Epithelial cell of proximal tubule (primary cell): Measurements from ENCODE around the gene PLEKHH1. TPM values are rescaled to one million over a fixed set of nuclear protein-coding genes. Genes with fewer than 3 reads are reported as not detected.

Experiments used
- DNase-seq: peaks from one replicate; pipeline ENCODE4 v3.0.0-alpha.2; 2011; ENCODE audit warnings: low read depth
- H3K4me3 ChIP-seq: 2 replicates; pipeline ENCODE4 v1.5.1; 2011; ENCODE audit warnings: low read depth, mild to moderate bottlenecking, low read length
- total RNA-seq: library from RNA; depleted of rRNA; stranded (reverse); fragments of >200 nt; gene quantifications from 2 replicates; pipeline ENCODE4 v1.2.3, GENCODE V29; 2015
- TF ChIP-seq, protein P1 (sequence below): conservative IDR thresholded peaks from 2 replicates; pipeline ENCODE4 v1.5.1; 2012; ENCODE audit warnings: low read depth, mild to moderate bottlenecking, low read length

Gene PLEKHH1
- total RNA-seq, 1 donor from 2014 or later, result 7.6 TPM

DNA sequence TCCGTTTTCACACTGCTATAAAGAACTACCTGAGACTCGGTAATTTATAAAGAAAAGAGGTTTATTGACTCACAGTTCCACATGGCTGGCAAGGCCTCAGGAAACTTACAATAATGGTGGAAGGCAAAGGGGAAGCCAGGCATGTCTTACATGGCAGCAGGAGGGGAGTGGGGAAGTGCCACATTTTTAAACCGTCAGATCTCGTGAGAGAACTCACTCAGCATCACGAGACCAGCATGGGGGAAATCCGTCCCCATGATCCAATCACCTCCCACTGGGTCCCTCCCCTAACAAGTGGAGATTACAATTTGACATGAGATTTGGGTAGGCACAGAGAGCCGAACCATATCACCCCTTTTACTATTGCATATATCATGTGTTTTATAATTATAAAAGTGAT lies 69.0 kb downstream of the PLEKHH1 start:
- TF ChIP-seq, protein P1, sequence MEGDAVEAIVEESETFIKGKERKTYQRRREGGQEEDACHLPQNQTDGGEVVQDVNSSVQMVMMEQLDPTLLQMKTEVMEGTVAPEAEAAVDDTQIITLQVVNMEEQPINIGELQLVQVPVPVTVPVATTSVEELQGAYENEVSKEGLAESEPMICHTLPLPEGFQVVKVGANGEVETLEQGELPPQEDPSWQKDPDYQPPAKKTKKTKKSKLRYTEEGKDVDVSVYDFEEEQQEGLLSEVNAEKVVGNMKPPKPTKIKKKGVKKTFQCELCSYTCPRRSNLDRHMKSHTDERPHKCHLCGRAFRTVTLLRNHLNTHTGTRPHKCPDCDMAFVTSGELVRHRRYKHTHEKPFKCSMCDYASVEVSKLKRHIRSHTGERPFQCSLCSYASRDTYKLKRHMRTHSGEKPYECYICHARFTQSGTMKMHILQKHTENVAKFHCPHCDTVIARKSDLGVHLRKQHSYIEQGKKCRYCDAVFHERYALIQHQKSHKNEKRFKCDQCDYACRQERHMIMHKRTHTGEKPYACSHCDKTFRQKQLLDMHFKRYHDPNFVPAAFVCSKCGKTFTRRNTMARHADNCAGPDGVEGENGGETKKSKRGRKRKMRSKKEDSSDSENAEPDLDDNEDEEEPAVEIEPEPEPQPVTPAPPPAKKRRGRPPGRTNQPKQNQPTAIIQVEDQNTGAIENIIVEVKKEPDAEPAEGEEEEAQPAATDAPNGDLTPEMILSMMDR, result no peak
- H3K4me3 ChIP-seq, result no peak overlapping the region
- DNase-seq, result no peak

DNA sequence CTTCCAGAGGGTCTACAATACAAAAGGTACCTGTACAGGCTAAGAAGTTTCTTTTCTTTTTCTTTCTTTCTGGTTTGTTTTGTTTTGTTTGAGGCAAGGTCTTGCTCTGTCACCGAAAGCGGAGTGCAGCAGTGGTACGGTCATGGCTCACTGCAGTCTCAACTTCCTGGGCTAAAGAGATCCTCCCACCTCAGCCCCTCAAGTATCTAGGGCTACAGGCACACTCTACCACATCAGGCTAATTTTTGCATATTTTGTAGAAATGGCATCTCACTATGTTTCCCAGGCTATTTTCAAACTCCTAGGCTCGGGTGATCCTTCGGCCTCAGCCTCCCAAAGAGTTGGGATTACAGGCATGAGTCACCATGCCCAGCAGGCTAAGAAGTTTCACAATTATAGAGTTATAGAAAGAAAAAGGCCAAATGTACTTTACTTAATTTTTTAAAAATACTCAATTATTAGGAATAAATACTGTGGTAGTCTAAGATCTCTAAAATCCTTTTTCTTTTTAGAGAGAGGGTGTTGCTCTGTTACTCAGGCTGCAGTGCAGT lies 70.0 kb downstream of the PLEKHH1 start:
- DNase-seq, result no peak
- no peak overlapping the region for H3K4me3 ChIP-seq
- TF ChIP-seq, protein P1, result no peak

DNA sequence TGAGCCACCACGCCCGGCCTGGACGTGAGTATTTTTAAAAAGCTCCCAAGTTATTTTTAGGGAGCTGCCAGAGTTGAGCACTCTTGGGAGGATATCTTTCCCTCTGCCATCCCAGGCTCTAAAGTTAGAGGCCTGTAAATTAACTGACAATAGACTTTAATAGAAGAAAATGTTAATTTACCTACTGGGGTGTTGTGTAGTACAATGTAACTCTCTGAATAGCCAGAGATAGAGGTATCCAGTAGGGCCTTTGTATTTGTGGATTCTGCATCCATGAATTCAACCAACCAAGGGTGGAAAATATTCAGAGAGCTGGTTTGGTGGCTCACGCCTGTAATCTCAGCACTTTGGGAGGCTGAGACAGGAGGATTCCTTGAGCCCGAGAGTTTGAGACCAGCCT lies 74.6 kb downstream of the PLEKHH1 start:
- H3K4me3 ChIP-seq, result no peak overlapping the region
- TF ChIP-seq, protein P1, result no peak
- DNase-seq, result no peak

DNA sequence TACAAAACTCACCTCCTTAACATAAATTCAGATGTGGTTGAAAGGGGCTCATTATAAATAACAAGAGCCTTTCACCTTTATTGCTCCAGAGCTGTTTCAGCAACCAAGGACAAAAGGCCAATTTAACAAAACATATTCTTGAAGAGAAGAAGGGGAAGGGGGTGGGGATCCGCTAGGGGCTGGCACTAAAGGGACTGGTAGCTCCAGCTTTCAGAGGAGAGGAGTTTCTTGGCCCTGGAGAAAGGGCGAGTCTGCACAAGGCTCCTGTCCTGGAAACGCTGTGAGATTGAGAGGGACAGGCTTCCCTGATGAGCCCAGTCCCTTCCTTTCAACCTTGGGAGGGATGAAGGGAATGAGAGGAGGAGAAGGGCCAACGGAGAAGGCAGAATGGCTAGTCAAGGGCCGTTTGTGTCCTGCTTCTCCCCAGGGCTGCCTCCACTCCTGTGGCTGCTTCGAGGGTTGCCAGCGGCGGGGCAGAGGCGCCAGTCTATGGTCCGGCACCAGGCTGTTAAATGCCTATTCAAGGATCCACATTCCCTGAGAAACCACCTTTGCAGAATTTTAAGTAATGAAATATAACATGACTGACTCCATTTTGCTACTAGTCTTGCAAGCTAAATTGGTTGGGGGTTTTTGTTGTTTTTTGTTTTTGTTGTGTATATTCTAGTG lies 76.7 kb downstream of the PLEKHH1 start:
- TF ChIP-seq, protein P1, result no peak
- no peak overlapping the region for H3K4me3 ChIP-seq
- DNase-seq, result no peak

DNA sequence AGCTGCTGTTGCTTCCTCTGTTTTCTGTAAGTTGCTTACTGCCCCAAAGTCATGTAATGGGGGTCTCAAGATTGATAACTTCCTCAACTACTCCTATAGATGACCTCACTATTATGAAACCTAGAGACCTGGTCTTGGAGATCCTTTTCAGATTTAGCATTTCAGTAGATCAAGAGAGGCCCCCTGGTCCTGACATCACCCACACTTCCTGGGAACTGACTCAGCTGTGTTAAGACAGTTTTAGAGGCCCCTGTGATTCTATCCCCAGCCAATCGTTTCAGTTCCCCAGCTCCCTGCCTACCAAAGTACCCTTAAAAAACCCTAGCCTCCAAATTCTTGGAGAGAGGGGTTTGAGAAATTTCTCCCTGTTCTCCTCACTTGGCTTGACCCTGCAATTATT lies 77.4 kb downstream of the PLEKHH1 start:
- TF ChIP-seq, protein P1, result no peak
- no peak overlapping the region for H3K4me3 ChIP-seq
- no peak for DNase-seq

DNA sequence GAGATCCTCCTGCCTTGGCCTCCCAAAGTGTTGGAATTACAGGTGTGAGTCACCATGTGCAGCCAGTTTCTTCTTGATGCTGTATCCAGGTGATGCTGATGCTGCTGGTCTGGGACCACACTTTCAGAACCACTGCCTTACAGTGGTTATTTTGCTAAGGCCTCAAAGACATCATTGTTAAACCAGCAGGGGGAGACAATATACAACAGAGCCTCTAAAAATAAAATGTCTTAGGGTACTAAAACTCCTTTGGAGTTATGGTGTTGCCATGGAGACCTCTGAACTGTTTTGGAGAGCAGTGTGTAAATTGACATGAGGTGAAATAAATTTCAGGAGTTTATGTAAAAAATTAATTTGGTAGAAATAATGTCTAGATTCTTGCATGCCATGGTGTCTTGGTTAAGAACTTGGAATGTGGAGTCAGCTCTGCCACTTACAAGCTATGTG lies 85.5 kb downstream of the PLEKHH1 start:
- H3K4me3 ChIP-seq, result no peak overlapping the region
- TF ChIP-seq, protein P1, result peak; percentile 79
- peak; percentile 59 for DNase-seq

DNA sequence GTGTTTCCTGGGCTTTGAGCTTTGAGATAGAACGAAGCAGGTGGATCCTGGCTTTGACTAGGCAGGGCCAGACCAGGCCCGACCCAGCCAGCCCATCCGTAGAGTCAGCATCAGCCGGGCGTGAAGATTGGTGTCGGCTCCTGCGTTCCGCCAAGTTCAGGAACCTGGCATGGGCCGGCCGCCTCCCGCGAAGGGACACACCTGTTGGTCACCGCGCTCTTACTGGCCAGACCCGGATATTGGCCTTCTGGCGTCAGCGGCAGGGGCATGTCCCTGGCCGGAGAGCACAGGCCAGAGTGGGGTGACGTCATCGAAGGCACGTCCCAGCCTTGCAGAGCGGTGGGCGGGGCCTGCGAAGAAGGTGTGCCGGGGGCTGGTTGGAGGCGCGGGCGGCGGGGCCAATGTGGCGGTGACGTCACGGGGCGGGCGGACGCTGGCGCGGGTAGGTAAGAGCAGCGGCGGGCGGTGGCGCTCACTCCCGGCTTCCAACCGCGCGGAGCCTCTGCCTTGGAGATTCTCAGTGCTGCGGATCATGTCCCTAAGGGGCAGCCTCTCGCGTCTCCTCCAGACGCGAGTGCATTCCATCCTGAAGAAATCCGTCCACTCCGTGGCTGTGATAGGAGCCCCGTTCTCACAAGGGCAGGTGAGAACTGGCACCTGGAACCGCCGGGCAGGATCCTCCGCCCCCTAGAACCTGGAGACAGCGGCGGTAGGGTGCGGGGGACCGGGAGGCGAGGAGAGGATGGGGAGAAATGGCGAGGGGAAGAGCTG lies 86.5 kb downstream of the PLEKHH1 start, which contains the start of gene ARG2:
TSS of gene ARG2 (plus strand) at position 475 of the 771 bp plus-strand sequence. CDS start at position 533, 58 bp downstream.
- peak; percentile 77 for DNase-seq
- TF ChIP-seq, protein P1, result no peak

More for the DNA sequence above, 86.5 kb downstream of the PLEKHH1 start, which contains the start of gene ARG2:
- H3K4me3 ChIP-seq, result peak within 1 kb of the TSS; percentile 81
